GM21447 (cell line): Measurements from ENCODE around the gene GAL3ST3.

Experiments used
- ATAC-seq: cut with Tn5 transposase; IDR thresholded peaks from one replicate; pipeline ENCODE4 v1.9.1; 2021; ENCODE audit not compliant: unreplicated experiment

GAL3ST3 gene

DNA sequence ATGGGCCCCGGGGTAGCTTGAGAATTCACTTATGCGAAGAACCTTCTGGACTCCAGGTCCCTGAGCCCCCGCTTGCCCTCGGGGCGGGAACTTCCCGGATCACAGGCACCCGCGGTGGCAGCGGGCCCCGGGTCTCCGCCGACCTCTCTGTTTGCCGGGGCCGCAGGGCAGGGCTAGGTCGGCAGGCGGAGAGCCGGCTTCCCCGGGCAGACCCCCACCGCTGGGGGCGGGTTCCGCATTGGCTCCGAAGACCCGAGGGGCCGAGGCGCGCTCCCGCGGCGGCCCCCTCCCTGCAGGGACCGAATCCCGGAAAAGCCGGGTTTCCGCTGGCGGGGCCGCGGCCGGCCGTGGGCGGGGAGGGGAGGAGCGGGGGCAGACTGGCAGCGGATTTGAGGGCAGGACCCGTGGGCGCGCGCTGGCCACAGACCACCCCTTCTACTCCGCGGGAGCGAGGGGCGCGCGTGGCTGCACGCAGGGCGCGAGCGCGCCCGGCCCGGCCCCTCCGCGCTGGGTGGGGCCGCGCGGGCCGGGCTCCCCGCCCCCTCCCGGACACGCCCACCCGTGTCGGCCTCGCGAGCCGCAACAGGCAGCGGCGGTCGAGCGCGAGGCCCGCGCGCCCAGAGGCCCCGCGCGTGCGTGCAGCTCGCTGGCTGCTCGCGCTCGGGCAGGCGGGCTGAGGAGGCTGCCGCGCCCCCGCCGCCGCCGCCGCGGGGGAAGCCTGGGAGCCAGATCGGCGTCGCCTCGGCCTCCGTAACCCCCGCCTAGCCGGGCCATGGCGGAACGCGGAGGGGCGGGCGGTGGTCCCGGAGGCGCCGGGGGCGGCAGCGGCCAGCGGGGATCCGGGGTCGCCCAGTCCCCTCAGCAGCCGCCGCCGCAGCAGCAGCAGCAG, 21.0 kb upstream of the GAL3ST3 start, which contains the start of gene PACS1:
TSS of gene PACS1 (plus strand) at position 558 of the 889 bp plus-strand sequence. CDS start at position 773, 215 bp downstream.
- no peak for ATAC-seq

DNA sequence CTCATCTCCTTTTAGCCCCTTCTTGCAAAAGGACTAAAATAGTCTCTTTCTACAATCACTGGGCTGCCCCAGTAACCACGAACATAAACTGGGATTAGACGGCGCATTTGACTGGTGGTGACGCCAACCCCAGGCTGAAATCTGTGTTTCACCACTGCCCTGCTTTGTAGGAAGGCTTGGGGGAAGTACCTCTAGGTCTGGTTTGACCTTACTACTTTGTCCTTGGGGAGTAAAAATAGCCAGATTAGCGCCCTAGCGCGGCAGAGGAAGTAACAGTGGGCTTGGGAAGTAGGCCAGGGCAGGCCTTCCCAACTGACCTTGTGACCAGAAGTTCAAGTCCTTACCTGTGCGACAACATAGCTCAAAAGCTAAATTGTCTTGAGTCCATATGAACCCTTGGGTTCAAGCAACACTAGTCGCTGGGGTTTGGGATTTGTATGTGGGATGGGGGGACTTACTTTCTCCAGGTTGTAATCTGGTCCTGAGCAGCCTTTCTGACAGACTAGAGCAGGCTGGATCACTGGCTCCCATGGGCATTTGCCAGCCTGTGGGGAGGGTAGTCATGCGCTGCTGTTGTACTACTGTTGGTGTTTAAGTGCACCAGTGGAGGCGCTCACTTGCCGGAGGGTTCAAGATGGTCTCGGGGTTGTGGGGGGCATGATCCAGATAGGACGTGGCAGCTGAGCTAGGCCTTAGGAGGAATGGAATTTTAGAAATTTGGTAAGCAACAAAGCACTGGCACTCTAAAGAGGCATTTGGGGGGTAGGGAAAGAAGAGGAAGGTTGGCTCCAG, 20.2 kb upstream of the GAL3ST3 start:
- ATAC-seq = no peak

GRCh38 chr11:66068154-66068821, 19.3 kb upstream of the GAL3ST3 start:
- no peak for ATAC-seq

DNA sequence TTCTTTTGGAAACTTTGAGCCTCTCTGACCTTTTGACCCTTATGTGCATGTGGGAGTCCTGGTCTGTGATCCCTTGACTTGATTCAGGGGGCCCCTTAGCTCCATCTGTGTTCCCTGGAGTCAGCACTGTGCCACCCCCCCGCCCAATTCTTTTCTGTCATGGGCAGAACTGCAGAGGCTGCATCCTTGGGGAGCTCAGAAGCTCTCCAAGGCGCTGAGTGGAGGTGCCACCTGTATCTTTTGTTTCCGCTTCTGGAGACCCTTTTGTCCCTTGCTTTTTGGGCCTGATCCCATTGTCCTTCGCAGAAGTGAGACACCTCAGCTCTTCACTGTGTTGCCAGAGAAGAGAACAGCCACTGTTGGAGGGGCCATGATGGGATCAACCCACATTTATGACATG, 18.7 kb upstream of the GAL3ST3 start:
- no peak for ATAC-seq

GRCh38 chr11:66066751-66067150, 17.8 kb upstream of the GAL3ST3 start:
- no peak for ATAC-seq

DNA sequence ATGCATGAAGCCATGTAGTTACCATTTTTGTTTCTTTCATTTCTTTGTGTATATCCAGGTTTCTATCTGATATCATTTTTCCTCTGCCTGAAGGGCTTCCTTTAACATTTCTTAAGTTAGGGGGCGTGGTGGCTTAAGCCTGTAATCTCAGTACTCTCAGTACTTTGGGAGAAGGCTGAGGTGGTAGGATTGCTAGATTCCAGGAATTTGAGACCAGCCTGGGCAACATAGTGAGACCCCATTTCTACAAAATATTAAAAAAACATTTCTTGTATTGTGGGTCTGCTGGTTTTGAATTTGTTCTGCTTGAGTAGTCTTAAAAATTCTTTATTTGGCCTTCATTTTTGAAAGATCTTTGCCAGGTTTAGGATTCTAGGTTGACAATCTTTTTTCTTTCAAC, 15.6 kb upstream of the GAL3ST3 start:
- no peak for ATAC-seq

DNA sequence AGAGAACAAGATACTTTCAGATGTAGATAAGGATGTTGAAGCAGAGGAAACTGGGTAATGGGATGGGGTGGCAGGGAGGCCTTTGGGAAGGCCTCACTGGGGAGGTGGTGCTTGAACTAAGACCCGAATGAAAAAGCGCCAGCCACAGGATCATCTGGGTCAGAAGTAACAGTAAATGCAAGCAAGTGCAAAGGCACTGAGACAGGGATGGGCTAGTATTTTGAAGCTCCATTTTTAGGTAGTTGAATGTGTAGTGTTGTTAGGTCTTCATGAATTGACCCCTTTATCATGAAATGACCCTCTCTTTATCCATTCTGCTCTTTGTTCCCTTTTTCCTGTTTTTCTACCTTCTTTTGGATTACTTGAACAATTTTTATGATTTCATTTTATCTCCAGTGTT, 14.9 kb upstream of the GAL3ST3 start:
- no peak for ATAC-seq

DNA sequence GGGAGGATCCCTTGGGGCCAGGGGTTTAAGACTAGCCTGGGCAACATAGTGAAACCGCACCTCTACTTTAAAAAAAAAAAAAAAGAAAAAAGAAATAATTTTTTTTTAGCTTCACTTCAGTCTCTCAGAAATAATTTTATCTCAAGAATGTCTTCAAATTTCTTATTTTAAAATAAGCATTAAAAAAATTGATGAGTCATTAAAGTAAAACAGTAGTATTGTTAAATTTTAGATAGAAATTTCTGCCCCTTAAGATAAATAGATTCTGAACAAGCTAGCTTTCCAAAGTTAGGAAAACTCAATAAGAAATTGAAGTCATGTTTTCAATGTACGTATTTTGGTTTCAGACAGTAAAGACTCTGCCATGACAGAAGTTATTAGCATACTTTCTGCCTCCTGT, 13.4 kb upstream of the GAL3ST3 start:
- ATAC-seq = no peak

DNA sequence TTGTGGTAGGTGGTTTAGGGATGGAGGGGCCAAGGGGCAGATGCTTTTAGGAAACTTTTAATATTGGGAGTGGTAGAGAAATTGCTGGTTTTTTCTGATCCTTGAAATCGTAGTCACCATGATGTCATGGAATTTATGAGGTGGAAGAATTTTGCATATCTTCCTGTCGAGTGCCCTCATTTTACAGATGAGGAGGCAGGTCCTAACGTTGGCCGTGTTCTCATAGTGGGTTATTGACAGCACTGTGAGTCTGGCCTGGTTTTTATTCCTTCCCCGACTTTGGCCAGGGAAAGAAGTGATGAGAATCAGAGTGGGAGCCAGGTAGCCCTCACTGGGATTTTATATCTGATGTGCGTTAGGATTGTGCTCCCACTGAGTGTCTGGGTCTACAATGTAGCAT, 12.3 kb upstream of the GAL3ST3 start:
- no peak for ATAC-seq

GRCh38 chr11:66059966-66060680, 11.2 kb upstream of the GAL3ST3 start:
- ATAC-seq = no peak

- no peak for ATAC-seq
Measured at GRCh38 chr11:66056501-66056900, 7.5 kb upstream of the GAL3ST3 start.

GRCh38 chr11:66055021-66055420, 6.1 kb upstream of the GAL3ST3 start:
- no peak for ATAC-seq

- no peak for ATAC-seq
Measured at GRCh38 chr11:66052664-66052982, 3.7 kb upstream of the GAL3ST3 start.

DNA sequence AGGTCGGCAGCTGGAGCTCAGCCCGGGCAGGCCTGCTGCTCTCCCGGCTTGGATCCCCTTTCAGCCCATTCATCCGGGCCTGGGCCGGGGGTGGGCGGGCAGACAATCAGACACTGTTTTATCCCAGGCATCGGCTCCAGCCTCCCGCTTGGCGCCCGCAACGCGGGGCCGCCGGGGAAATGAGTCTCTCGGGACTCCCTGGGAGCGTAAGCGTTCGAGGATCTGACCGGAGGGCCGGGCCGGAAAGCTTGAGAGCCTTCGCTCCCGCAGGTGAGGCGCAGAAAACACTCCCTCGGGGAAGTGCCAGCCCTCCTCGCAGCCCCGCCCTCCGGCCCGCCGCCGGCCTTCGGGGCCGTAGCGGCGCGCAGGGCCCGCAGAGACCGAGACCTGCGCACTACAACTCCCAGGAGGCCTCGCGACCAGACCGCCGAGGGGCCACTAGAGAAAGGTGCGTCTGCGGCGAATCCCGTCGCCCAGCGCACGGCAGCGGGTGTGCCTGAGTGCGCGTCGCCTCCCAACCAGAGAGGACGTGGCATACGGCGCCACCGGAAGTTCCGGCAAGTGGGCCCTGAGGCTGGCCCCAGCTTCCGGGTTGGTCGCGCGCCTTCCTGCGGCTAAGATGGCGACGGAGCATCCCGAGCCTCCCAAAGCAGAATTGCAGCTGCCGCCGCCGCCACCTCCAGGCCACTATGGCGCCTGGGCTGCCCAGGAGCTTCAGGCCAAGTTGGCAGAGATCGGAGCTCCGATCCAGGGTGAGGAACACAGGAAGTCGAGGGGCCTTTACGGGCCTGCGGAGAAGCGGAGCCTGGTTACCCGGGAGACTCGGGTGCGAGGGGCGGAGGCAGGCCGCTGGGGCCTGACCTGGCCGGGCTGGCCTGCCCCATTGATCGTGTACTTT, 3.1 kb upstream of the GAL3ST3 start, which contains the start of gene SF3B2:
TSS of gene SF3B2 (plus strand) at position 599 of the 898 bp plus-strand sequence. CDS start at position 620, 21 bp downstream.
- peak; percentile 96 for ATAC-seq

DNA sequence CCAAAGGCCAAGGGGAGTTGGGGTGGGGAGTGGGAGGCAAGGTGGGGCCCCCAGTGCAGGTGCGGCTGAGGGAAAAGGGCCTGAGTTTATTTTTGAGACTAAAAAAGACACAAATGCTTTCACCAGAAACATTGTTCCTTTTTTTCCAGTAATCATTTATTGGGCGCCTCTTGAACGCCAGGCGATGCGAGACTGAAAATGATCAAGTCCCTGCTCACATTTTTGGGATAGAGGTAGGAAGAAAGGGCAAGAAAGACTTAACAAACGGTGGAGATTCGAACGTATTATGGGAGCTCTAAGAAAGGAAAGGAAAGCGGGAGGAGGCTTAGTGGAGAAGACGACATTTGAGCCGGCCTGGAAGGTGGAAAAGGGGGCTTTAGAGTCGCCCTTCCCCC, 2.4 kb upstream of the GAL3ST3 start:
- ATAC-seq = no peak

- no peak for ATAC-seq
Measured at GRCh38 chr11:66050581-66051231, 1.7 kb upstream of the GAL3ST3 start.

GRCh38 chr11:66047541-66048365, 1.2 kb downstream of the GAL3ST3 start:
- ATAC-seq = no peak

GRCh38 chr11:66046901-66047300, 2.1 kb downstream of the GAL3ST3 start:
- ATAC-seq = no peak
